Activated T-cell treated with anti-CD3 and anti-CD28 coated beads, Interleukin-2, amount 50 U/mL, for 72 hours (primary cell): ENCODE measurements around the gene ITGB3BP. TPM values are rescaled to one million over a fixed set of nuclear protein-coding genes. Genes with fewer than 3 reads are reported as not detected.

Experiments used
- ATAC-seq, 2 donors: fragments of 150-1000 bp; cut with Tn5 transposase; replicated peaks in 1 of 2; 2 replicates each; pipeline ENCODE4 v1.10.0; 2021; ENCODE audit warnings: moderate library complexity in 2 of 2, mild to moderate bottlenecking in 1 of 2
- DNase-seq, 2 donors: peaks; one replicate each; pipeline ENCODE4 v3.0.0; 2021 to 2022; ENCODE audit warnings: mixed read lengths in 1 of 2
- H3K27ac Mint-ChIP-seq: one replicate; pipeline ENCODE4 v1.8.0; 2022; ENCODE audit warnings: mild to moderate bottlenecking, moderate library complexity, mixed read lengths
- H3K27me3 Mint-ChIP-seq: one replicate; pipeline ENCODE4 v1.8.0; 2022; ENCODE audit warnings: low read depth, mixed read lengths
- H3K36me3 Mint-ChIP-seq, 2 donors: one replicate each; pipeline ENCODE4 v1.8.0; 2022; ENCODE audit warnings: mixed read lengths in 2 of 2, mild to moderate bottlenecking in 1 of 2; ENCODE audit not compliant: insufficient read depth in 2 of 2
- H3K4me1 Mint-ChIP-seq: one replicate; pipeline ENCODE4 v1.8.0; 2022; ENCODE audit warnings: low read depth, mixed read lengths
- H3K4me3 Mint-ChIP-seq, 2 donors: one replicate each; pipeline ENCODE4 v1.8.0; 2022; ENCODE audit warnings: mild to moderate bottlenecking in 2 of 2, mixed read lengths in 2 of 2, moderate library complexity in 2 of 2
- H3K9me3 Mint-ChIP-seq, 2 donors: one replicate each; pipeline ENCODE4 v1.8.0; 2022; ENCODE audit warnings: mixed read lengths in 2 of 2
- total RNA-seq, 2 donors: library from RNA; stranded (reverse); gene quantifications; one replicate each; pipeline ENCODE4 v1.2.3, GENCODE V29; 2022

The ITGB3BP gene
- total RNA-seq, 2 donors from 2014 or later: 70.0 to 86.5 TPM

DNA sequence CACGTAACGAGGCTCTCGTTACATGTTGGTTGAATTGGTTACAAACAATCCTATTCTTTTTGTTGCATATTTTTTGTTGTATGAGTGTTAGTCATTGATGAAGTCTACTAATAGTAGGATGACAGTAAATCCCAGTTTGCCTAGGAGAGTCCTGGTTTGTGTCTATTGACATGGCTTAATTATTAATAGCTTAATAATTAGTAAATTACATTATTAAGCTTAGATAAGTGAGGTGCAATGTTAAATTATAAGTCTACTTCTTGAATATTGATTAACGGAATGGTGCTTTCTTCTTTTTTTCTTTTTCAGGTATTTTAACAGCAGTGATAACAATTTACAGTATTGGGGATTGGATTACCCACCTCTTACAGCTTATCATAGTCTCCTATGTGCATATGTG, 121.1 kb downstream of the ITGB3BP start:
- Mint-ChIP-seq H3K27me3 (no peaks in the 10 kb centered on the region), H3K27ac (no peak overlapping the region), H3K4me3 (no peak overlapping the region), H3K9me3 (no peaks in the 10 kb centered on the region), H3K36me3 (peaks cover 2 to 12% of the 10 kb centered on the region in 2 donors), H3K4me1 (peaks cover 5% of the 10 kb centered on the region)
- DNase-seq: no peak
- ATAC-seq: no peak

Other genes with a start within 250 kb of the ITGB3BP start
- gene FOXD3, start 200.7 kb downstream of the ITGB3BP start, total RNA-seq: not detected
- gene ALG6, start 155.6 kb downstream of the ITGB3BP start, total RNA-seq: 10 to 100 TPM; 16.7 to 24.7 TPM
- 1 to 10 TPM; 7.2 to 7.5 TPM for gene EFCAB7, start 300 bp upstream of the ITGB3BP start, total RNA-seq
- gene PGM1, start 70.2 kb upstream of the ITGB3BP start, total RNA-seq: 10 to 100 TPM; 34.1 to 36.1 TPM